K562 (cell line): ENCODE measurements around the gene PIP5K1B. TPM values are rescaled to one million over a fixed set of nuclear protein-coding genes. Genes with fewer than 3 reads are reported as not detected.

Source experiments
- ATAC-seq: fragments of 200-7000 bp; cut with Tn5 transposase; 3 replicates; pipeline ENCODE4 v1.9.1; 2020; ENCODE audit warnings: moderate library complexity
- BruUV-seq: library from RNA; stranded (reverse); fragments of 400-500 nt; replicated peaks from 2 replicates; lab custom pipeline; 2021; lab: Mats Ljungman, UMichigan
- CTCF ChIA-PET: fragments of 300-600 bp; formaldehyde crosslinking; extraction: SDS; loops from one replicate; lab custom pipeline; 2021; ENCODE audit warnings: low intra/inter-chr PET ratio; lab: Yijun Ruan, JAX
- POLR2A ChIA-PET: fragments of 300-600, 350-650 bp; sonication (Branson Sonifier 250); formaldehyde crosslinking; extraction: SDS; loops from one replicate; lab custom pipeline; 2021; ENCODE audit warnings: antibody characterized with exemption, inconsistent platforms; lab: Yijun Ruan, JAX
- DNase-seq, 4 experiments: peaks; one replicate each; pipeline versions ENCODE4 v3.0.0 to v3.0.0-alpha.2; 2011 to 2018; ENCODE audit warnings: low spot score in 3 of 4, mixed read lengths in 3 of 4; ENCODE audit errors: extremely low read depth in 1 of 4
- FAIRE-seq: peaks from 2 replicates; lab custom pipeline; 2011; peaks lifted over from hg19 to GRCh38; lab: Jason Lieb, UNC
- H2AFZ ChIP-seq: 2 replicates; pipeline ENCODE4 v1.6.0; 2011; ENCODE audit warnings: low read depth, low read length, control low read depth, inconsistent platforms
- H3K27ac ChIP-seq: fragments of 200-600 bp; 3 replicates; pipeline ENCODE4 v1.8.0; 2011; ENCODE audit warnings: low read depth, mild to moderate bottlenecking, control low read depth, inconsistent platforms, low read length, moderate library complexity, mixed read lengths; ENCODE audit errors: extremely low read depth
- H3K27me3 ChIP-seq, 2 experiments: fragments of 300-600 bp in 1 of 2; 2 replicates in 1 of 2; 3 replicates in 1 of 2; pipeline versions ENCODE4 v1.6.0 to v1.8.0; 2011; ENCODE audit warnings: inconsistent platforms in 2 of 2, low read length in 2 of 2, mild to moderate bottlenecking in 1 of 2, mixed read lengths in 1 of 2, moderate library complexity in 1 of 2; ENCODE audit not compliant: control insufficient read depth in 2 of 2, insufficient read depth in 2 of 2
- H3K36me3 ChIP-seq: fragments of 300-600 bp; 3 replicates; pipeline ENCODE4 v1.8.0; 2011; ENCODE audit warnings: mild to moderate bottlenecking, low read length, inconsistent platforms; ENCODE audit not compliant: control insufficient read depth, insufficient read depth
- H3K4me1 ChIP-seq, 2 experiments: fragments of 200-600 bp in 1 of 2; replicated peaks in 1 of 2; 2 replicates in 1 of 2; 3 replicates in 1 of 2; pipeline versions ENCODE4 v1.5.1 to v1.8.0; 2011; ENCODE audit warnings: inconsistent platforms in 2 of 2, low read length in 2 of 2, mild to moderate bottlenecking in 1 of 2, mixed read lengths in 1 of 2, moderate library complexity in 1 of 2; ENCODE audit not compliant: control insufficient read depth in 2 of 2, insufficient read depth in 2 of 2
- H3K4me2 ChIP-seq: 2 replicates; pipeline ENCODE4 v1.6.1; 2011; ENCODE audit warnings: low read length, control low read depth, inconsistent platforms, mixed read lengths; ENCODE audit not compliant: insufficient read depth
- H3K4me3 ChIP-seq: fragments of 200-600 bp; sonication (generic), shearing (Covaris generic); 2 replicates; pipeline ENCODE4 v1.5.1; 2016; ENCODE audit warnings: control low read depth, inconsistent platforms
- H3K79me2 ChIP-seq: fragments of 200-600 bp; 3 replicates; pipeline ENCODE4 v1.8.0; 2011; ENCODE audit warnings: low read length, inconsistent platforms; ENCODE audit not compliant: control insufficient read depth, insufficient read depth
- H3K9ac ChIP-seq, 2 experiments: 2 replicates each; pipeline versions ENCODE4 v1.6.0 to v1.6.1; 2011; ENCODE audit warnings: low read depth in 2 of 2, low read length in 2 of 2, control low read depth in 1 of 2, inconsistent platforms in 1 of 2, mild to moderate bottlenecking in 1 of 2, mixed read lengths in 1 of 2; ENCODE audit not compliant: insufficient read depth in 1 of 2
- H3K9me1 ChIP-seq: one replicate; pipeline ENCODE4 v1.6.0; 2011; ENCODE audit warnings: inconsistent platforms, mild to moderate bottlenecking, low read length, moderate library complexity; ENCODE audit not compliant: control insufficient read depth, insufficient read depth
- H3K9me3 ChIP-seq: replicated peaks from 2 replicates; pipeline ENCODE4 v1.5.1; 2011; ENCODE audit warnings: low read depth, low read length, inconsistent platforms; ENCODE audit not compliant: control insufficient read depth, insufficient read depth
- H4K20me1 ChIP-seq: replicated peaks from 2 replicates; pipeline ENCODE4 v1.6.1; 2011; ENCODE audit warnings: low read length, inconsistent platforms, mixed read lengths; ENCODE audit not compliant: control insufficient read depth, insufficient read depth
- CBX2 ChIP-seq: fragments of 200-600 bp; sonication (generic); IDR thresholded peaks from one replicate; pipeline ENCODE4 v1.6.1; 2012; ENCODE audit warnings: mild to moderate bottlenecking, low read length, inconsistent platforms; ENCODE audit not compliant: insufficient read depth, poor library complexity, severe bottlenecking
- CREB5 ChIP-seq: fragments of 250-450 bp; sonication (Bioruptor Pico); IDR thresholded peaks from 2 replicates; pipeline ENCODE4 v1.5.0; 2020; ENCODE audit warnings: mild to moderate bottlenecking
- ELK3 ChIP-seq: fragments of 450-650 bp; formaldehyde crosslinking; IDR thresholded peaks from 2 replicates; pipeline ENCODE4 v1.4.0; 2020; ENCODE audit warnings: mild to moderate bottlenecking
- ETV1 ChIP-seq: fragments of 450-650 bp; conservative IDR thresholded peaks from 2 replicates; pipeline ENCODE4 v1.6.1; 2016; ENCODE audit warnings: missing genetic modification characterization, control low read depth, low read depth, missing compliant biosample characterization
- FOS ChIP-seq: IDR thresholded peaks from 3 replicates; pipeline ENCODE4 v1.6.1; 2011; ENCODE audit not compliant: insufficient read length; ENCODE audit errors: extremely low read depth
- FOXA1 ChIP-seq: fragments of 450-650 bp; IDR thresholded peaks from 2 replicates; pipeline ENCODE4 v1.6.1; 2016; ENCODE audit warnings: mild to moderate bottlenecking, borderline replicate concordance
- HEY1 ChIP-seq: fragments of 250-450 bp; sonication (Bioruptor Pico); IDR thresholded peaks from 2 replicates; pipeline ENCODE4 v1.5.0; 2020; ENCODE audit warnings: mild to moderate bottlenecking, moderate library complexity, borderline replicate concordance
- MCM3 ChIP-seq: fragments of 450-650 bp; IDR thresholded peaks from 2 replicates; pipeline ENCODE4 v1.6.1; 2016
- NELFE ChIP-seq: IDR thresholded peaks from 2 replicates; pipeline ENCODE4 v1.6.1; 2011; ENCODE audit warnings: mild to moderate bottlenecking; ENCODE audit not compliant: insufficient read depth, insufficient read length
- NEUROD1 ChIP-seq: fragments of 150-350 bp; IDR thresholded peaks from 2 replicates; pipeline ENCODE4 v1.6.1; 2014; ENCODE audit warnings: borderline replicate concordance, low read length, low read depth; ENCODE audit not compliant: partially characterized antibody
- POLR3A ChIP-seq: IDR thresholded peaks from 2 replicates; pipeline ENCODE4 v1.6.1; 2011; ENCODE audit warnings: borderline replicate concordance, mild to moderate bottlenecking, moderate library complexity; ENCODE audit not compliant: insufficient read length, insufficient read depth; ENCODE audit errors: extremely low read depth
- RBM15 ChIP-seq: fragments of 200-400 bp; formaldehyde crosslinking; IDR thresholded peaks from 2 replicates; pipeline ENCODE4 v1.6.1; 2018; ENCODE audit warnings: mild to moderate bottlenecking, low read length, moderate library complexity; ENCODE audit not compliant: insufficient read depth
- SMAD3 ChIP-seq: fragments of 450-650 bp; formaldehyde crosslinking; conservative IDR thresholded peaks from 2 replicates; pipeline ENCODE4 v1.4.0; 2020; ENCODE audit warnings: mild to moderate bottlenecking
- TEAD4 ChIP-seq, 2 experiments: sonication (generic) in 1 of 2; formaldehyde crosslinking in 1 of 2; IDR thresholded peaks; 2 replicates each; pipeline versions ENCODE4 v1.6.1 to v1.8.0; 2012 to 2022; ENCODE audit warnings: borderline replicate concordance in 1 of 2, inconsistent platforms in 1 of 2, low read length in 1 of 2, mild to moderate bottlenecking in 1 of 2, missing genetic modification reagents in 1 of 2
- ZNF263 ChIP-seq: sonication (generic); formaldehyde crosslinking; IDR thresholded peaks from 2 replicates; pipeline ENCODE4 v1.8.0; 2022; ENCODE audit warnings: mild to moderate bottlenecking, missing genetic modification reagents, borderline replicate concordance
- WGBS: fragments of 100-300 bp; shearing (Covaris generic); methylation state at CpG from one replicate; pipeline ENCODE4 v1.1.6; 2016; ENCODE audit warnings: low coverage, mixed read lengths; ENCODE audit not compliant: insufficient coverage; ENCODE audit errors: missing lambda C conversion rate; 5-methylcytosine and 5-hydroxymethylcytosine counted together
- in situ Hi-C: fragments of 300-500 bp; cut with MboI; formaldehyde crosslinking; loops from 4 replicates; pipeline ENCODE4 v1.15.0; 2018; ENCODE audit warnings: inconsistent platforms, mixed read lengths
- intact Hi-C: fragments of 100-400 bp; cut with micrococcal nuclease; formaldehyde crosslinking; loops from 2 replicates; pipeline ENCODE4 v1.14.2; 2022
- polyA plus RNA-seq, 8 experiments: library from polyadenylated mRNA; depleted of rRNA in 4 of 8; stranded (reverse) in 5 of 8; unstranded in 3 of 8; fragments of >200 nt; fragmentation: Nextera tagmentation in 2 of 8; fragmentation: Illumina TruSeq in 1 of 8; extraction: Ambion mirVana in 2 of 8; extraction: Trizol in 1 of 8; gene quantifications; 2 replicates each; pipeline versions ENCODE4 v1.2.1 to v1.2.3, GENCODE V29; 2011 to 2014; ENCODE audit warnings: inconsistent platforms in 1 of 8, missing spikeins in 1 of 8
- total RNA-seq, 7 experiments: library from RNA; depleted of rRNA in 6 of 7; stranded (reverse); fragments of >200 nt in 6 of 7; fragmentation: Illumina TruSeq in 2 of 7; extraction: Trizol in 2 of 7; gene quantifications; 2 replicates each; pipeline versions ENCODE4 v1.2.1 to v1.2.3, GENCODE V29; 2011 to 2021; ENCODE audit warnings: low replicate concordance in 1 of 7

PIP5K1B gene
- total and polyA plus RNA-seq, 9 of the 15 experiments (the other 6 are each of a cell fraction or from before 2014, with no cell fraction given): 3.1 to 12.9 (median 7.4) TPM

- ATAC-seq (no peak), DNase-seq (no peak), FAIRE-seq (no peak)
- no peak overlapping the region for H3K4me2 ChIP-seq
- WGBS: 79% methylated on average over 2 of the region's 2 CpGs
- ChIA-PET CTCF (no interaction called here), POLR2A (no interaction called here)
- no peaks in the 10 kb centered on the region for H4K20me1 ChIP-seq
- no peak for TF ChIP-seq FOXA1
- no peak for TF ChIP-seq ZNF263 (CRISPR knock-in tag)
- TF ChIP-seq NEUROD1: no peak
- TF ChIP-seq FOS: no peak
- no peak for TF ChIP-seq MCM3
- TF ChIP-seq POLR3A: no peak
- no peak overlapping the region for H3K27ac ChIP-seq
- H3K9me1 ChIP-seq: no peaks in the 10 kb centered on the region
- H3K4me3 ChIP-seq: no peak overlapping the region
- intact Hi-C loops (no loop called here), in situ Hi-C loops (no loop called here)
- no peak overlapping the region for H2AFZ ChIP-seq
- no peaks in the 10 kb centered on the region for H3K36me3 ChIP-seq
- no peaks in the 10 kb centered on the region for H3K4me1 ChIP-seq
- no TSS peak for BruUV-seq
- no peaks in the 10 kb centered on the region for H3K9me3 ChIP-seq
- no peak overlapping the region for H3K9ac ChIP-seq
- no peaks in the 10 kb centered on the region for H3K27me3 ChIP-seq
- no peaks in the 10 kb centered on the region for H3K79me2 ChIP-seq
Measured at GRCh38 chr9:68907910-68908309, 202.9 kb downstream of the PIP5K1B start.

GRCh38 chr9:68912561-68912960 lies 207.5 kb downstream of the PIP5K1B start:
- no peak for FAIRE-seq
- no peak overlapping the region for H3K4me3 ChIP-seq
- H3K9me3 ChIP-seq: no peaks in the 10 kb centered on the region
- 0 out of 3 replicates have a peak, but pooled peaks cover under 1% of the 10 kb centered on the region for H3K36me3 ChIP-seq
- ChIA-PET CTCF (no interaction called here), POLR2A (interaction anchor here (0.7 kb wide), 1 partner anchor 13 kb away, joined by 3 read pairs; no protein-coding TSS in a partner anchor)
- H3K79me2 ChIP-seq: no peaks in the 10 kb centered on the region
- no peak overlapping the region for H2AFZ ChIP-seq
- intact Hi-C loops (no loop called here), in situ Hi-C loops (no loop called here)
- H3K4me2 ChIP-seq: no peak overlapping the region
- H3K9me1 ChIP-seq: no peaks in the 10 kb centered on the region
- H4K20me1 ChIP-seq: no peaks in the 10 kb centered on the region
- no peak overlapping the region for H3K9ac ChIP-seq
- no peak for ATAC-seq
- H3K27me3 ChIP-seq: no peaks in the 10 kb centered on the region
- no peak overlapping the region for H3K27ac ChIP-seq
- no TSS peak for BruUV-seq
- no peaks in the 10 kb centered on the region; a peak in 2 of 5 replicates for H3K4me1 ChIP-seq
- DNase-seq: no peak
- no peak for TF ChIP-seq CREB5 (CRISPR knock-in tag)
- no peak for TF ChIP-seq TEAD4 (IDR thresholded peaks at IDR 0.05; ENCODE audit: low read length)
- no peak for TF ChIP-seq TEAD4 (CRISPR knock-in tag; IDR thresholded peaks at IDR 0.05; ENCODE audit: borderline replicate concordance)
- no peak for TF ChIP-seq RBM15
- TF ChIP-seq HEY1 (CRISPR knock-in tag): no peak
- TF ChIP-seq ELK3 (CRISPR knock-in tag): no peak
- no peak for TF ChIP-seq CBX2
- TF ChIP-seq NELFE: no peak
- no peak for TF ChIP-seq SMAD3
- TF ChIP-seq ETV1 (tag): no peak
